ENCODE data around the gene SNX33.

DNA sequence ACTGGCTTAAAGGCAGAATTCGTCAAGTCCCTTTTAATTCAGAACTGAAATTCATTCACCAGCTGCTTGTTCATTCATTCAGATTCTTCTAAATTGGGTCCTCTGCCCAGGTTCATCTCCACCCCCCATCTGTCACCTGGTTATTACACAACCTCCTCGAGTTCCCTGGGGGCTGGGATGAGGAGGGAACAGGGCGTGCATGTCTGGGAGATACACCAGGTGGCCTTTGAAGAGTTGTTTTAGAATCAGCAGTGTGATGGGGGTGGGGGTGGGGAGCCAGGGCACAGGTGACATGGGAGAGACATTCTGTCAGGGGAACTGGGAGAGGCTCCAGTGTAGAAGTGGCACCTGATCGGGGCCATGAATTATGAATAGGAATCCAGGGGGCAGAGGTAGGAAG lies 8.2 kb downstream of the SNX33 start:
- TF ChIP-seq POLR2A (IDR thresholded peaks at IDR 0.05), result no peak
- TF ChIP-seq, protein P1, sequence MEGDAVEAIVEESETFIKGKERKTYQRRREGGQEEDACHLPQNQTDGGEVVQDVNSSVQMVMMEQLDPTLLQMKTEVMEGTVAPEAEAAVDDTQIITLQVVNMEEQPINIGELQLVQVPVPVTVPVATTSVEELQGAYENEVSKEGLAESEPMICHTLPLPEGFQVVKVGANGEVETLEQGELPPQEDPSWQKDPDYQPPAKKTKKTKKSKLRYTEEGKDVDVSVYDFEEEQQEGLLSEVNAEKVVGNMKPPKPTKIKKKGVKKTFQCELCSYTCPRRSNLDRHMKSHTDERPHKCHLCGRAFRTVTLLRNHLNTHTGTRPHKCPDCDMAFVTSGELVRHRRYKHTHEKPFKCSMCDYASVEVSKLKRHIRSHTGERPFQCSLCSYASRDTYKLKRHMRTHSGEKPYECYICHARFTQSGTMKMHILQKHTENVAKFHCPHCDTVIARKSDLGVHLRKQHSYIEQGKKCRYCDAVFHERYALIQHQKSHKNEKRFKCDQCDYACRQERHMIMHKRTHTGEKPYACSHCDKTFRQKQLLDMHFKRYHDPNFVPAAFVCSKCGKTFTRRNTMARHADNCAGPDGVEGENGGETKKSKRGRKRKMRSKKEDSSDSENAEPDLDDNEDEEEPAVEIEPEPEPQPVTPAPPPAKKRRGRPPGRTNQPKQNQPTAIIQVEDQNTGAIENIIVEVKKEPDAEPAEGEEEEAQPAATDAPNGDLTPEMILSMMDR (IDR thresholded peaks at IDR 0.05), result no peak
